ENCODE data around the gene PSMB7.

The PSMB7 gene

DNA sequence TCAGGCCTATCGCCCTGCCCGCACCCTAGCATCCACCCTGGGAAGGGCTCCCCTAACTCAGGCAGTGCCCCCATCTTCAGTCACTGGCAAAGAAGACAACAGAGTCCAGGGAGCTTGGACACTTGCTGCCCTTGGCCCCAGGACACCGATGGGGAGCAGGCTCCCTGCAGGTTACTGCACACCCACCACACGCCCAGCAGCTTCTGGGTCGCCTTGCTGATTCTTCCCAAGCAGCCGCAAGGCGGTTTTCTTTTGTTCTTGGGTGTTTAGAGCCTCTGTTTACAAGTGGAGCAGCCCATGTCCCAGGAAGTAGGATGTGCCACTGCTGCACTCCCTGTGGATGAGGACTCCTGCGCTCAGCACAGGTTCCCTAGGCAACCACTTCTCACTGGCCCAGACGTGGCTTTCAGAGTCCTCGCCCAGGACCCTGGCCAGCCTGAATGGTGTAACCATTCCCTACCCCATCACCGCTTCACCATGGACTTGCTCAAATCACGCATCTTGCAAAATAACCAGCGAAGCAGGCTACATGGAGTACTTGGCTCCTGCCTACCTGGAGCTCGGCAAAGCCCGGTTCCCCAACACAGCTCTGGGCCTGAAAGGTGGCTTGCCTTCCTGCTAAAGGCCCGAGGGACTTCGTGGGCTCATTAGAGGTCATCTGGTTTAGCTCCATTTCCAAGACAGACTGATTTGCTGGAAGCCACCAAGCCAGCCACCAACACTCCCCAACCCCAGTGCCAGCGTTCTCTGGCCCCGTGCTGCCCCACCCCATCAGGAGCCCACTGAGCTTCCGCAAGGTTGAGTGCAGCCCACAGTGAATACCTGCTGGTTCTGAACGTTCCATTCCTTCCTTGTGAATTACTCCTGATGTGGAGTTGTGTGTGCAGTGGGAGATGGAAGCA is 60.0 kb downstream of the PSMB7 start:
- TF ChIP-seq, protein P1, sequence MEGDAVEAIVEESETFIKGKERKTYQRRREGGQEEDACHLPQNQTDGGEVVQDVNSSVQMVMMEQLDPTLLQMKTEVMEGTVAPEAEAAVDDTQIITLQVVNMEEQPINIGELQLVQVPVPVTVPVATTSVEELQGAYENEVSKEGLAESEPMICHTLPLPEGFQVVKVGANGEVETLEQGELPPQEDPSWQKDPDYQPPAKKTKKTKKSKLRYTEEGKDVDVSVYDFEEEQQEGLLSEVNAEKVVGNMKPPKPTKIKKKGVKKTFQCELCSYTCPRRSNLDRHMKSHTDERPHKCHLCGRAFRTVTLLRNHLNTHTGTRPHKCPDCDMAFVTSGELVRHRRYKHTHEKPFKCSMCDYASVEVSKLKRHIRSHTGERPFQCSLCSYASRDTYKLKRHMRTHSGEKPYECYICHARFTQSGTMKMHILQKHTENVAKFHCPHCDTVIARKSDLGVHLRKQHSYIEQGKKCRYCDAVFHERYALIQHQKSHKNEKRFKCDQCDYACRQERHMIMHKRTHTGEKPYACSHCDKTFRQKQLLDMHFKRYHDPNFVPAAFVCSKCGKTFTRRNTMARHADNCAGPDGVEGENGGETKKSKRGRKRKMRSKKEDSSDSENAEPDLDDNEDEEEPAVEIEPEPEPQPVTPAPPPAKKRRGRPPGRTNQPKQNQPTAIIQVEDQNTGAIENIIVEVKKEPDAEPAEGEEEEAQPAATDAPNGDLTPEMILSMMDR (conservative IDR thresholded peaks at IDR 0.05; ENCODE audit: control insufficient read depth, insufficient read depth, low read depth, low read length), result no peak
- no peak for DNase-seq (ENCODE audit: low read depth)
- no peak overlapping the region for H3K4me3 ChIP-seq (ENCODE audit: control insufficient read depth, low read depth, low read length)

DNA sequence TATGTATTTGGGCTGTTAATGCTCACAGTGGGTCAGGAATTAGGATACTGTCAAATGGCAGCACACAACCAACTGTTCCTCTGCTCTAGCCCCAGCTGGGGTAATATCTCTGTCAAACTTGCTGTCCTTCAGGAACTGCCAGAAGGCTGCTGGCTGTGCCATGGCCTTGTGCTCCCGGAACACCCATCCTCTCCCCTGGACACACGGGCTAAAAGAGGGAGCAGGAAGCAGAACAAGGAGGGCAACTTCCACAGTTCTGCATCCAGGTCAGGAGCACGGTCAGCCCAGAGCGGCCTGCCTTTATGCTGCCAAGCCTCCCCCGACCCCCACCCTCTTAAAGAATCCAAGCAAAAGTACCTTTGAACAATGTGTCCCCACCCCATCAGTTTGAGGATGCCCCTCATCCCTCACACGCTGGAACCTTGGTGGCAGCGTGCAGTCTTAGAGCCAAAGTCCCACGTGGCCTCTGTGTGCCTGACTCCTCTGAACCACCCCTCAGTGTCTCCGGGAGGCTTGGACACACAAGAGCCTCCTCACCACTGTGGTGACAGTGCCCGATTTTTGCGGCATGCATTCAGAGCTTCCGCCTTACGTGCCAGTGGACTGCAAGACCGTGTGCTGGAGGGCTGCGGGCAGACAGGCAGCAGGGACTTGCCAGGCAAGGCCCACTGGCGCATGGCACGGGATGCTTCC is 60.8 kb downstream of the PSMB7 start:
- DNase-seq (ENCODE audit: low read depth), result no peak
- H3K4me3 ChIP-seq (ENCODE audit: control insufficient read depth, low read depth, low read length), result no peak overlapping the region
- TF ChIP-seq, protein P1 (conservative IDR thresholded peaks at IDR 0.05; ENCODE audit: control insufficient read depth, insufficient read depth, low read depth, low read length), result no peak

- H3K4me3 ChIP-seq (ENCODE audit: control insufficient read depth, low read depth, low read length), result no peak overlapping the region
- TF ChIP-seq, protein P1 (conservative IDR thresholded peaks at IDR 0.05; ENCODE audit: control insufficient read depth, insufficient read depth, low read depth, low read length), result no peak
- DNase-seq (ENCODE audit: low read depth), result peak; percentile 68
Measured at GRCh38 chr9:124353811-124354274, 61.4 kb downstream of the PSMB7 start.

DNA sequence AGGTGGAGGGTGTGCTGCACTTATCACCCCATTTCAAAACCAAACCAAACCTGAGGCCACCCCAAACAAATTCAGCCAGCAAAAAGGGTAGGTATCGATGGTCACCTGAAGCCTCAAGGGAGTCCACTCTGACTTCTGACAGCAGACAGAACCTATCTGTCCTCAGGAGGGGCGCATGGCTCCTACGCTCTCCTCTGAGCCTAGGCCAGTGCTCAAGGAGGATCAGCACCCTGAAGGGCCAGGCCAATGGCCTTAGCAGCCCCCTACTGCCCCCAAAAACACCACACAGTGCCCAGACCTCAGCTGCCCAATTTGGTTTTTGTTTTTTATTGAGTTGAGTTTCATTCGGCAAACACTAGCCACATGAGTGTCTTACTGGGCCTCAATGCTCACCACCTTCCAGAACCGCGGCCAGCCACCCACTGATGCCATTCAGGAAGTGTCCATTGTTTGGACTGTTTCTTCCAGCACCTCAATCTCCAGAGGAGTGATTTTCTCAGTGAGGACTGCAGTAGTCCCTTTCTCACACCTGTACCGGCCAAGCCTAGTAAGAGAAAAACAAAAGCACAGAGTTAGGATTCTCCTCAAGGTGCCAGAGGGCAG is 62.0 kb downstream of the PSMB7 start:
- TF ChIP-seq, protein P1 (conservative IDR thresholded peaks at IDR 0.05; ENCODE audit: control insufficient read depth, insufficient read depth, low read depth, low read length), result no peak

GRCh38 chr9:124352616-124353015 is 62.6 kb downstream of the PSMB7 start:
- TF ChIP-seq, protein P1 (conservative IDR thresholded peaks at IDR 0.05; ENCODE audit: control insufficient read depth, insufficient read depth, low read depth, low read length), result no peak
- DNase-seq (ENCODE audit: low read depth), result no peak
- H3K4me3 ChIP-seq (ENCODE audit: control insufficient read depth, low read depth, low read length), result no peak overlapping the region

More for the DNA sequence above, 62.0 kb downstream of the PSMB7 start:
- H3K4me3 ChIP-seq (ENCODE audit: control insufficient read depth, low read depth, low read length), result no peak overlapping the region
- DNase-seq (ENCODE audit: low read depth), result no peak

DNA sequence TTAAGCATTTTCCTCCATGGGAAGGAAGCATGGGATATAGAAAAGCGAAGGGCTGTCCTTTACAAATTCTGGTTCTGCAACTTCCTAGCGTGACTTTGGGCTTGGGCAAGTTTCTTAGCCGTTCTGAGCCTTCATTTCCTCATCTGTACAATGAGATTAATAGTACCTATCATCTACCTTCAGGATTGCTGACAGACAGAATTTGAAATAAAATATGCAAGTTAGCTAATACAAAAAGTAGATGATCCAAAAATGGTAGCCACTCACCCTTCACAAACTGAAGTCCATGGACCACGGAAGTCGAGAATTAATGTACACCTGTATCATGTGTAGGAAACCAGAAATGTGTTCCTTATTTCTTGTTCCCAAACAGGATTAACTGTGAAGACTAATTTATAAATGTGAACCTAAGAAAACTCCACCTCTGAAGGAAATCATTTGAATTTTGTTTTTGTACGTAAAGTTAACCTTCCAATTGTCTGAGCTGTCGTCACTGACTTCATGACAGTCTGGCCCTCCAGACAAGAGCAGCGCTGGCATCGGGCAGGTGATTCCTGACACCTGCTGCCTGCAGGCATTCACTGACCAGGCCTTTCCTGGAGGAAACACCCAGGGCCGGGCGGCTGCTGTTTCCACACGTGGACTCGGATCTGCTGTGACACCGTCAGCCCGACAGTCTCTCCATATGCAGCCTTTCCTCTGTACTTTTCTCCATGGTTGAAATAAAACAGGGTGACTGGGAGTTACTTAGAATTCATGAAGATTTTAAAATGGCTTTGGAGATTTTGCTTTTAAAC is 63.4 kb downstream of the PSMB7 start:
- DNase-seq (ENCODE audit: low read depth), result no peak
- TF ChIP-seq, protein P1 (conservative IDR thresholded peaks at IDR 0.05; ENCODE audit: control insufficient read depth, insufficient read depth, low read depth, low read length), result no peak
- no peak overlapping the region for H3K4me3 ChIP-seq (ENCODE audit: control insufficient read depth, low read depth, low read length)
